ENCODE measurements around the gene DCAF16. TPM values are rescaled to one million over a fixed set of nuclear protein-coding genes. Genes with fewer than 3 reads are reported as not detected.
"Not testable (repeated sequence)": the region's sequence is repeated elsewhere in the genome, so short reads cannot be mapped to it uniquely, and the experiment has no call there.

Gene DCAF16
- total RNA-seq, 1 experiment from 2014 or later = 65.7 TPM

DNA sequence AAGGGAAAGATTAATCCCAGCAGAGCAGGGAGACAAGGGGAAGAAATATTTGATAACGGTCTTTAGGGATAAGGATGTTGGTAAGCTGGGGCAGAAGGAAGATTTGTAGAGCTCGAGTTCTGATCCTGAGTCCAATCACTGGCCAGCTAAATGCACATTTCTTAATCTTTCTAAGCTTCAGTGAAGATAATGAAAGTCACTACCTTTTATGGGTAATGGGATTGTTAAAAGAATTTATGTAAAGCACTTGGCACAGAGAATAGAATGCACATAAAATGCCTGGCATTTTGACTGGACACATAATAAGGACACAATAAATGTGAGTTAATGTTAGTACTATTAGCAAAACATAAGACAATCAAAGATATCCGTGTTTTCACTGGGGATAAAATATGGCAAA is 43.5 kb upstream of the DCAF16 start:
- TF ChIP-seq EGR1 (IDR thresholded peaks at IDR 0.05; ENCODE audit: low read depth) = no peak
- TF ChIP-seq SRF (IDR thresholded peaks at IDR 0.05; ENCODE audit: low read depth) = no peak
- no peak for TF ChIP-seq ELF1 (IDR thresholded peaks at IDR 0.05; ENCODE audit: borderline replicate concordance, low read depth)
- no peak for TF ChIP-seq EZH2phosphoT487 (IDR thresholded peaks at IDR 0.05; ENCODE audit: borderline replicate concordance)
- POLR2A ChIA-PET = no interaction called here
- CTCF ChIA-PET = no interaction called here
- H3K4me3 ChIP-seq (replicated peaks in 1 of 2; ENCODE audit: low read depth in 1 of 2, low read length in 2 of 2) = no peak overlapping the region
- no peak overlapping the region for H3K9ac ChIP-seq (ENCODE audit: low read length)
- no peak overlapping the region for H3K27ac ChIP-seq (ENCODE audit: low read depth, low read length)
- H2AFZ ChIP-seq (ENCODE audit: low read depth, low read length, poor library complexity, severe bottlenecking) = no peak overlapping the region
- H3K9me3 ChIP-seq (ENCODE audit: control insufficient read depth in 1 of 2, insufficient read depth in 1 of 2, low read depth in 1 of 2, low read length in 2 of 2) = no peaks in the 10 kb centered on the region
- no peaks in the 10 kb centered on the region for H3K9me2 ChIP-seq (ENCODE audit: insufficient read depth)
- H3K27me3 ChIP-seq (ENCODE audit: insufficient read depth, low read length) = no peaks in the 10 kb centered on the region
- H4K20me1 ChIP-seq (ENCODE audit: insufficient read depth) = no peaks in the 10 kb centered on the region
- H3K36me3 ChIP-seq (ENCODE audit: control insufficient read depth in 1 of 2, insufficient read depth in 2 of 2, low read length in 2 of 2) = no peaks in the 10 kb centered on the region
- ATAC-seq = no peak
- intact Hi-C loops (cut with micrococcal nuclease) = no loop called here
- H3K4me1 ChIP-seq (ENCODE audit: control insufficient read depth in 1 of 2, insufficient read depth in 2 of 2, low read length in 2 of 2) = no peaks in the 10 kb centered on the region
- no peaks in the 10 kb centered on the region for H3K79me2 ChIP-seq (ENCODE audit: insufficient read depth, low read length)
- BruUV-seq (replicated peaks) = no TSS peak
- no peak overlapping the region for H3K4me2 ChIP-seq (ENCODE audit: low read length)
- DNase-seq (ENCODE audit: low read depth, low spot score) = no peak
- RAD21 ChIA-PET (ENCODE audit: low non-redundant PET in 1 of 2, low total read pairs in 2 of 2, uncharacterized antibody in 2 of 2, unreplicated experiment in 2 of 2) = no interaction called here

DNA sequence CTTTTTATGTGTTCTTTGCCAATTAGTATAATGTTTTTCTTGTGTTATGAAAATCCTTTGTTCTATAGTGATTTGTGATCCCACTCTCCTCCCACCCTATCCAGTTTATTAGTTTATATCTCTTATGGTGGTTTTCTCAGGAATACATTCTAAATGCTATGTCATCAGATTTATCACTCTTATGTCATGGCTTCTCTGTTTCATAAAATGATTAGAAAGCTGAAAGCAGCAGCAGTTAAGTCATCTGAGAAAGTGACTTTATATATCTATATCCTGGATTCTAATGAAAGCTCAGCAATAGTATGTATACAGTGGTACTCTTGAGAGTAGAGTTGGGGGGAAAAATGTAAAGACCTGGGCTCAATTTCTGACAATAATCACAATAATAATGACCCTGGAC is 41.4 kb upstream of the DCAF16 start:
- intact Hi-C loops (cut with micrococcal nuclease) = no loop called here
- ATAC-seq (no peak), DNase-seq (ENCODE audit: low read depth, low spot score) (no peak)
- Histone ChIP-seq H3K4me1 (ENCODE audit: control insufficient read depth in 1 of 2, insufficient read depth in 2 of 2, low read length in 2 of 2) (no peaks in the 10 kb centered on the region), H3K27ac (ENCODE audit: low read depth, low read length) (no peak overlapping the region), H3K27me3 (ENCODE audit: insufficient read depth, low read length) (no peaks in the 10 kb centered on the region), H4K20me1 (ENCODE audit: insufficient read depth) (no peaks in the 10 kb centered on the region), H3K79me2 (ENCODE audit: insufficient read depth, low read length) (no peaks in the 10 kb centered on the region), H3K9ac (ENCODE audit: low read length) (no peak overlapping the region), H3K4me3 (replicated peaks in 1 of 2; ENCODE audit: low read depth in 1 of 2, low read length in 2 of 2) (no peak overlapping the region), H3K9me2 (ENCODE audit: insufficient read depth) (no peaks in the 10 kb centered on the region), H2AFZ (ENCODE audit: low read depth, low read length, poor library complexity, severe bottlenecking) (no peak overlapping the region), H3K36me3 (ENCODE audit: control insufficient read depth in 1 of 2, insufficient read depth in 2 of 2, low read length in 2 of 2) (0 out of 4 replicates have a peak, but pooled peaks cover 2 to 6% of the 10 kb centered on the region in 2 experiments), H3K9me3 (ENCODE audit: control insufficient read depth in 1 of 2, insufficient read depth in 1 of 2, low read depth in 1 of 2, low read length in 2 of 2) (no peaks in the 10 kb centered on the region), H3K4me2 (ENCODE audit: low read length) (no peak overlapping the region)
- TF ChIP-seq ZFX (IDR thresholded peaks at IDR 0.05) = no peak
- TF ChIP-seq, protein P1, sequence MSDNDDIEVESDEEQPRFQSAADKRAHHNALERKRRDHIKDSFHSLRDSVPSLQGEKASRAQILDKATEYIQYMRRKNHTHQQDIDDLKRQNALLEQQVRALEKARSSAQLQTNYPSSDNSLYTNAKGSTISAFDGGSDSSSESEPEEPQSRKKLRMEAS (IDR thresholded peaks at IDR 0.05) = no peak
- TF ChIP-seq CBX3 (IDR thresholded peaks at IDR 0.05; ENCODE audit: low read depth) = no peak
- TF ChIP-seq, protein P2, sequence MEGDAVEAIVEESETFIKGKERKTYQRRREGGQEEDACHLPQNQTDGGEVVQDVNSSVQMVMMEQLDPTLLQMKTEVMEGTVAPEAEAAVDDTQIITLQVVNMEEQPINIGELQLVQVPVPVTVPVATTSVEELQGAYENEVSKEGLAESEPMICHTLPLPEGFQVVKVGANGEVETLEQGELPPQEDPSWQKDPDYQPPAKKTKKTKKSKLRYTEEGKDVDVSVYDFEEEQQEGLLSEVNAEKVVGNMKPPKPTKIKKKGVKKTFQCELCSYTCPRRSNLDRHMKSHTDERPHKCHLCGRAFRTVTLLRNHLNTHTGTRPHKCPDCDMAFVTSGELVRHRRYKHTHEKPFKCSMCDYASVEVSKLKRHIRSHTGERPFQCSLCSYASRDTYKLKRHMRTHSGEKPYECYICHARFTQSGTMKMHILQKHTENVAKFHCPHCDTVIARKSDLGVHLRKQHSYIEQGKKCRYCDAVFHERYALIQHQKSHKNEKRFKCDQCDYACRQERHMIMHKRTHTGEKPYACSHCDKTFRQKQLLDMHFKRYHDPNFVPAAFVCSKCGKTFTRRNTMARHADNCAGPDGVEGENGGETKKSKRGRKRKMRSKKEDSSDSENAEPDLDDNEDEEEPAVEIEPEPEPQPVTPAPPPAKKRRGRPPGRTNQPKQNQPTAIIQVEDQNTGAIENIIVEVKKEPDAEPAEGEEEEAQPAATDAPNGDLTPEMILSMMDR (IDR thresholded peaks at IDR 0.05 in 2 of 3, conservative IDR thresholded peaks at IDR 0.05 in 1 of 3; ENCODE audit: borderline replicate concordance in 1 of 3, insufficient read depth in 1 of 3, low read depth in 2 of 3, low read length in 2 of 3) = no peak
- ChIA-PET POLR2A (no interaction called here), CTCF (no interaction called here), RAD21 (ENCODE audit: low non-redundant PET in 1 of 2, low total read pairs in 2 of 2, uncharacterized antibody in 2 of 2, unreplicated experiment in 2 of 2) (no interaction called here)
- BruUV-seq (replicated peaks) = no TSS peak

DNA sequence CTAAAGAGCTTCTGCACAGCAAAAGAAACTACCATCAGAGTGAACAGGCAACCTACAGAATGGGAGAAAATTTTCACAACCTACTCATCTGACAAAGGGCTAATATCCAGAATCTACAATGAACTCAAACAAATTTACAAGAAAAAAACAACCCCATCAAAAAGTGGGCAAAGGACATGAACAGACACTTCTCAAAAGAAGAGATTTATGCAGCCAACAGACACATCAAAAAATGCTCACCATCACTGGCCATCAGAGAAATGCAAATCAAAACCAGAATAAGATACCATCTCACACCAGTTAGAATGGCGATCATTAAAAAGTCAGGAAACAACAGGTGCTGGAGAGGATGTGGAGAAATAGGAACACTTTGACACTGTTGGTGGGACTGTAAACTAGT is 39.7 kb upstream of the DCAF16 start:
- H3K27ac ChIP-seq (ENCODE audit: low read depth, low read length); H3K4me1 ChIP-seq (ENCODE audit: control insufficient read depth in 1 of 2, insufficient read depth in 2 of 2, low read length in 2 of 2); RAD21 ChIA-PET (ENCODE audit: low non-redundant PET in 1 of 2, low total read pairs in 2 of 2, uncharacterized antibody in 2 of 2, unreplicated experiment in 2 of 2); DNase-seq (ENCODE audit: low read depth, low spot score); H3K9ac ChIP-seq (ENCODE audit: low read length); H3K79me2 ChIP-seq (ENCODE audit: insufficient read depth, low read length); CTCF ChIA-PET; H3K27me3 ChIP-seq (ENCODE audit: insufficient read depth, low read length); H2AFZ ChIP-seq (ENCODE audit: low read depth, low read length, poor library complexity, severe bottlenecking); intact Hi-C loops (cut with micrococcal nuclease); H3K9me2 ChIP-seq (ENCODE audit: insufficient read depth); POLR2A ChIA-PET; H4K20me1 ChIP-seq (ENCODE audit: insufficient read depth); H3K4me2 ChIP-seq (ENCODE audit: low read length); BruUV-seq (replicated peaks); H3K9me3 ChIP-seq (ENCODE audit: control insufficient read depth in 1 of 2, insufficient read depth in 1 of 2, low read depth in 1 of 2, low read length in 2 of 2); H3K4me3 ChIP-seq (replicated peaks in 1 of 2; ENCODE audit: low read depth in 1 of 2, low read length in 2 of 2); ATAC-seq: not testable (repeated sequence)
- H3K36me3 ChIP-seq (ENCODE audit: control insufficient read depth in 1 of 2, insufficient read depth in 2 of 2, low read length in 2 of 2) = peaks cover 5 to 13% of the 10 kb centered on the region in 2 experiments; a peak in 2 of 4 replicates
